Measurements from ENCODE around the gene ULBP1.

DNA sequence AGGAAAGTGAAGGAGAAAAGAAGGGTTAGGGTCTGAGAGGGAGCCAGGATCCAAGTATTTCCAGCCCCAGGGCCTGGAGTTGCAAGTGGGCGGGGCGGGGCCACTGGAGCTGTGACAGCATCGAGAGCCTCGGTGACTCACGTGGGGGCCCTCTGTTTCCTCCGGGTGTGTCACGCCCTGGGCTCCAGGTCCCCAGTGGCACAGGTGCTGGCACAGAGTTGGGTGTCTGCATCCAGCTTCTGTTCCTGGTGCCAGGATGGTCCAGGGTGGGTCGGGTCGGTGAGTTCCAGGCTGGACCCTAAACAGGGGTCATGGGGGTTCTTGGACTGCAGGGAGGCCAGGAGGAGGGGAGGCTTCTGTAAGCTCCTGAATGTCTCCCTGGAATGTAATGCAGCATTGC lies 44.8 kb downstream of the ULBP1 start:
- TF ChIP-seq TAF1 (IDR thresholded peaks at IDR 0.05; ENCODE audit: low read depth, low read length) (no peak), POLR2A (IDR thresholded peaks at IDR 0.05; ENCODE audit: low read depth, low read length) (no peak), POLR2AphosphoS5 (IDR thresholded peaks at IDR 0.05; ENCODE audit: low read depth, low read length) (no peak), PAX5 (IDR thresholded peaks at IDR 0.05; ENCODE audit: insufficient read depth, low read length, severe bottlenecking) (no peak), SPI1 (IDR thresholded peaks at IDR 0.05; ENCODE audit: low read depth, low read length) (no peak)

Data from GM12891 (cell line).